Measurements from ENCODE around the gene AGBL4. TPM values are rescaled to one million over a fixed set of nuclear protein-coding genes. Genes with fewer than 3 reads are reported as not detected.

Gene AGBL4
- total and polyA plus RNA-seq, 2 of the 13 experiments (the other 11 are each of a cell fraction or from before 2014, with no cell fraction given) = not detected

DNA sequence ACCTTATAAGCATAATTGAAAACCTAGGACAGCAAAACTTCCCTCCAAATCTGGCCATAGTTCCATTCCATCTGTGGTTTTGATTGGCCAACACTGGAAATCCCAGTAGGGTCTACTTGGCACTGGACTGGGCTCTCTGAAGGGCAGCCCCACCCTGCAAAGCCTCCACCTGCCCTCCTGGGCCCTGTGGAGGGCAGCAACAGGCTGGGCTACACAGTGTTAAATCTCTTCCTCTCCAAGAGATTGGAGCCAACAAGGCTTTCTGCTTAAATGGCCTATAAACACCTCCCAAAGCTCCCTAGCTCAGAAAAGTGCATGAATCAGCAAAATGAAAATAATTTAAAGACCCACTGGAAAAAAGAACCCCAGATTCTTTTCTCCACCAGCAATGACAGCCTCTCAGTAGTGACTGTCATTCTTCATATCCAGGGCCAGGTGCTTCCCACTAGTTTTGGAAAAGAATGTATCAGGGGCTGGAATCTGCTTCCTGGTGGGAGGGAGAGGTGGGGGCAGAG is 1305.6 kb downstream of the AGBL4 start:
- H3K36me3 ChIP-seq (replicated peaks in 1 of 2; ENCODE audit: control insufficient read depth in 1 of 2, insufficient read depth in 2 of 2, low read length in 2 of 2) = no peaks in the 10 kb centered on the region
- no peak overlapping the region for H3K4me2 ChIP-seq (ENCODE audit: low read depth, low read length)
- no peaks in the 10 kb centered on the region for H3K9me3 ChIP-seq (ENCODE audit: low read length)
- H2AFZ ChIP-seq (ENCODE audit: low read length) = no peak overlapping the region
- no peaks in the 10 kb centered on the region for H3K27me3 ChIP-seq (ENCODE audit: control insufficient read depth in 1 of 2, insufficient read depth in 2 of 2, low read length in 2 of 2)
- intact Hi-C loops (cut with micrococcal nuclease; ENCODE audit: unreplicated experiment) = no loop called here
- ChIA-PET CTCF (ENCODE audit: low intra/inter-chr PET ratio, low total read pairs) (no interaction called here), POLR2A (no interaction called here)
- H4K20me1 ChIP-seq (ENCODE audit: insufficient read depth, low read length) = no peaks in the 10 kb centered on the region
- FAIRE-seq (no peak), ATAC-seq (no peak), DNase-seq (ENCODE audit: low spot score) (no peak)
- no peaks in the 10 kb centered on the region for H3K4me1 ChIP-seq (ENCODE audit: insufficient read depth, low read length)
- no peak overlapping the region for H3K27ac ChIP-seq (ENCODE audit: extremely low read length, insufficient read depth, low read length)
- no peak overlapping the region for H3K9ac ChIP-seq (ENCODE audit: insufficient read depth, low read depth, low read length)
- BruUV-seq (replicated peaks) = no TSS peak
- H3K79me2 ChIP-seq (ENCODE audit: insufficient read depth, low read length) = no peaks in the 10 kb centered on the region
- H3K4me3 ChIP-seq (replicated peaks in 1 of 3; ENCODE audit: insufficient read depth in 1 of 3, low read depth in 2 of 3, low read length in 3 of 3) = no peak overlapping the region
- peak; percentile 63; the same call in 1 of the 2 replicates for TF ChIP-seq MAFF (IDR thresholded peaks at IDR 0.05; ENCODE audit: low read depth, low read length)
- TF ChIP-seq PAWR (CRISPR knock-in tag; IDR thresholded peaks at IDR 0.05; ENCODE audit: borderline replicate concordance) = no peak
- no peak for TF ChIP-seq ZNF570 (CRISPR knock-in tag; IDR thresholded peaks at IDR 0.05; ENCODE audit: borderline replicate concordance)
- no peak for TF ChIP-seq ZNF724P (CRISPR knock-in tag; IDR thresholded peaks at IDR 0.05; ENCODE audit: borderline replicate concordance)
- TF ChIP-seq, protein P1, sequence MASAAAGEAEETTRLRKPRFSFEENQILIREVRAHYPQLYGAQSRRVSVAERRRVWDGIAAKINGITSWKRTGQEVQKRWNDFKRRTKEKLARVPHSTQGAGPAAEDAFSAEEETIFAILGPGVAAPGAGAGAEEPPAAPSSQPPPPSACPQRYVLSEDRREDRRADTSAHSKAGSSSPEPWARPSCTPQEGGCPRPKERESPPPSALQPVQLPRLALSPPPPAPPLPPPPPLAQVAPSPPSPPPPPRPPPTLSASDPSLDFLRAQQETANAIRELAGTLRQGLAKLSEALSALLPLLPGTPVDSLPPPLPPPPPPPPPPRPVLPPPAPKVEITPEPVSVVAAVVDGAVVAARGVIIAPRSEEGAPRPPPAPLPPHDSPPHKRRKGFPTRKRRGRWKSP (CRISPR knock-in tag; IDR thresholded peaks at IDR 0.05) = no peak
- peak; percentile 66 to 87 for TF ChIP-seq MAFK (conservative IDR thresholded peaks at IDR 0.05 in 1 of 2, IDR thresholded peaks at IDR 0.05 in 1 of 2; ENCODE audit: low read length in 2 of 2)
- in situ Hi-C loops (cut with HindIII; ENCODE audit: extremely low pct_ligation_motif_present, low pct_unique_long_range_greater_than_20kb) = no loop called here

GRCh38 chr1:48717082-48717481 is 1306.7 kb downstream of the AGBL4 start:
- CTCF ChIA-PET (ENCODE audit: low intra/inter-chr PET ratio, low total read pairs) = no interaction called here
- Histone ChIP-seq H4K20me1 (ENCODE audit: insufficient read depth, low read length) (no peaks in the 10 kb centered on the region), H3K79me2 (ENCODE audit: insufficient read depth, low read length) (no peaks in the 10 kb centered on the region), H3K27me3 (ENCODE audit: control insufficient read depth in 1 of 2, insufficient read depth in 2 of 2, low read length in 2 of 2) (no peaks in the 10 kb centered on the region), H3K27ac (ENCODE audit: extremely low read length, insufficient read depth, low read length) (no peak overlapping the region), H3K4me3 (replicated peaks in 1 of 3; ENCODE audit: insufficient read depth in 1 of 3, low read depth in 2 of 3, low read length in 3 of 3) (no peak overlapping the region), H3K36me3 (replicated peaks in 1 of 2; ENCODE audit: control insufficient read depth in 1 of 2, insufficient read depth in 2 of 2, low read length in 2 of 2) (no peaks in the 10 kb centered on the region), H3K4me2 (ENCODE audit: low read depth, low read length) (no peak overlapping the region), H3K4me1 (ENCODE audit: insufficient read depth, low read length) (no peaks in the 10 kb centered on the region), H3K9me3 (ENCODE audit: low read length) (no peaks in the 10 kb centered on the region), H3K9ac (ENCODE audit: insufficient read depth, low read depth, low read length) (no peak overlapping the region), H2AFZ (ENCODE audit: low read length) (no peak overlapping the region)
- FAIRE-seq (no peak), ATAC-seq (no peak), DNase-seq (ENCODE audit: low spot score) (no peak)
- POLR2A ChIA-PET = no interaction called here
- in situ Hi-C loops (cut with HindIII; ENCODE audit: extremely low pct_ligation_motif_present, low pct_unique_long_range_greater_than_20kb) (no loop called here), intact Hi-C loops (cut with micrococcal nuclease; ENCODE audit: unreplicated experiment) (no loop called here)
- WGBS (ENCODE audit: low lambda C conversion rate) = 48% methylated on average over 1 of the region's 1 CpG
- no TSS peak for BruUV-seq (replicated peaks)
- TF ChIP-seq ZHX1 (CRISPR knock-in tag; IDR thresholded peaks at IDR 0.05; ENCODE audit: low read depth) (no peak), ZSCAN9 (CRISPR knock-in tag; IDR thresholded peaks at IDR 0.05; ENCODE audit: borderline replicate concordance) (no peak), THYN1 (CRISPR knock-in tag; IDR thresholded peaks at IDR 0.05; ENCODE audit: borderline replicate concordance, low read depth) (no peak), PRDM15 (CRISPR knock-in tag; IDR thresholded peaks at IDR 0.05) (no peak), AKAP8 (CRISPR knock-in tag; IDR thresholded peaks at IDR 0.05) (no peak)
